Prostate gland (tissue), 2 donors: Measurements from ENCODE around the gene FTCD. TPM values are rescaled to one million over a fixed set of nuclear protein-coding genes. Genes with fewer than 3 reads are reported as not detected.
A peak's percentile ranks its signal among the peaks of the same experiment; 100 is the strongest.

Source experiments
- DNase-seq: peaks from one replicate; pipeline ENCODE4 v3.0.0-alpha.2; 2019; ENCODE audit warnings: low spot score
- H3K27ac ChIP-seq, 2 donors: fragments of 200-600 bp; sonication (generic); 2 replicates each; pipeline ENCODE4 v1.5.1; 2017 to 2019
- H3K27me3 ChIP-seq: fragments of 200-600 bp; sonication (generic); replicated peaks from 2 replicates; pipeline ENCODE4 v1.5.1; 2019; ENCODE audit not compliant: insufficient read depth
- H3K36me3 ChIP-seq, 2 donors: fragments of 200-600 bp; sonication (generic); 1 replicate in 1 of 2; 2 replicates in 1 of 2; pipeline versions ENCODE4 v1.5.1 to v1.8.1; 2017 to 2019
- H3K4me1 ChIP-seq: fragments of 200-600 bp; sonication (generic); replicated peaks from 2 replicates; pipeline ENCODE4 v1.5.1; 2019
- H3K4me3 ChIP-seq, 2 donors: fragments of 200-600 bp; sonication (generic); 2 replicates each; pipeline ENCODE4 v1.5.1; 2017 to 2019
- H3K9me3 ChIP-seq: fragments of 200-600 bp; sonication (generic); 2 replicates; pipeline ENCODE4 v1.5.1; 2017
- POLR2A ChIP-seq: fragments of 450-650 bp; IDR thresholded peaks from one replicate; pipeline ENCODE4 v1.6.1; 2016; ENCODE audit warnings: antibody characterized with exemption, mild to moderate bottlenecking
- POLR2AphosphoS5 ChIP-seq: sonication (generic); formaldehyde crosslinking; IDR thresholded peaks from one replicate; pipeline ENCODE4 v1.6.1; 2017; ENCODE audit warnings: antibody characterized with exemption
- WGBS: methylation state at CpG from one replicate; pipeline ENCODE4 v1.1.5; 2018; 5-methylcytosine and 5-hydroxymethylcytosine counted together
- intact Hi-C: fragments of 100-400 bp; cut with DNase I; formaldehyde crosslinking; loops from one replicate; pipeline ENCODE4 v1.14.2; 2022
- total RNA-seq, 2 donors: library from RNA; depleted of rRNA; stranded (reverse); fragments of >200 nt; gene quantifications; one replicate each; pipeline ENCODE4 v1.1.0, GENCODE V29; 2016
- TF ChIP-seq, protein P1 (sequence below), 4 experiments: fragments of 200-600 bp in 2 of 4; fragments of 450-650 bp in 2 of 4; sonication (generic) in 2 of 4; IDR thresholded peaks; 1 replicate in 3 of 4; 2 replicates in 1 of 4; pipeline ENCODE4 v1.5.1; 2016 to 2019; ENCODE audit warnings: antibody characterized with exemption in 4 of 4, mild to moderate bottlenecking in 2 of 4, moderate library complexity in 2 of 4

FTCD gene
- total RNA-seq, 2 donors from 2014 or later, result 1.4 to 19.0 TPM

DNA sequence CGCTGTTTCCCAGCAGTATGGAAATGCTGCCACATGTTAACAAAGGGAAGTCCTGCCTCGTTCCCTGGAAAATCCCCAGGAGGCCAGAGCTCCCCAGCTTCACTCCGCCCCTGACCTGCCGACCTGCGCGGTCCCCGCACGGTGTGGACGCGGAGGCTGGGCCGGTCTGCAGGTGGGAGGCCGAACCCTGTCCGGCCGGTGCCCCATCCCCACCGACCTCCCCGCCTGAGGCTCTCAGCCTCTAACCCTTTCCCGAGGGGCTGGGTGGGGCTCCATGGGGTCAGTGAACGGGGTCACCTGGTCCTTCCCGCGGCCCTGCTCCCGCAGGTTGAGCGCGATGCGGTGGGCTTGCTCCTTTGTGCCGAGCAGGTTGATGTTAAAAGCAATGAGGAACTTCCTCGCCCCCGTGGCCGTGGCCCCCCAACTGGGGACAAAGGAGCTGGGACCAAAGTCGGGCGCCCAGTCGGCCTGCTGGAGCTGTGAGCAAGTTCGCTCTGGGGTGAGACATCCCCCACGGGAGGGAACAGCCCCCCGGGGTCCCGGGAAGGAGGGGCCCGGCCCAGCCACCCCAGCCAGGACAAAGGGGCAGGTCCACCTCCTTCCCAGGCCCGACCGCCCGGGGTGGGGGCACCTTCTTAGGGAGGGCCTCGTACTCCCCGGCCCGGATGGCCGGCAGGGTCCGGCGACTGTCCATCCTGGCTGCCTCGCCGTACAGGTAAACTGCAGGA lies 4.0 kb downstream of the FTCD start:
- Histone ChIP-seq H3K27ac (no peak overlapping the region), H3K9me3 (no peaks in the 10 kb centered on the region), H3K27me3 (no peaks in the 10 kb centered on the region), H3K36me3 (no peaks in the 10 kb centered on the region), H3K4me3 (no peak overlapping the region), H3K4me1 (no peaks in the 10 kb centered on the region)
- no peak for DNase-seq
- 93% methylated on average over 28 of the region's 47 CpGs for WGBS
- intact Hi-C loops, result loop anchor here (10.0 kb wide), 1 partner anchor 173 kb away; the partner anchor contains the start of genes C21orf58 and PCNT
- TF ChIP-seq POLR2AphosphoS5 (no peak), POLR2A (no peak)
- TF ChIP-seq, protein P1, sequence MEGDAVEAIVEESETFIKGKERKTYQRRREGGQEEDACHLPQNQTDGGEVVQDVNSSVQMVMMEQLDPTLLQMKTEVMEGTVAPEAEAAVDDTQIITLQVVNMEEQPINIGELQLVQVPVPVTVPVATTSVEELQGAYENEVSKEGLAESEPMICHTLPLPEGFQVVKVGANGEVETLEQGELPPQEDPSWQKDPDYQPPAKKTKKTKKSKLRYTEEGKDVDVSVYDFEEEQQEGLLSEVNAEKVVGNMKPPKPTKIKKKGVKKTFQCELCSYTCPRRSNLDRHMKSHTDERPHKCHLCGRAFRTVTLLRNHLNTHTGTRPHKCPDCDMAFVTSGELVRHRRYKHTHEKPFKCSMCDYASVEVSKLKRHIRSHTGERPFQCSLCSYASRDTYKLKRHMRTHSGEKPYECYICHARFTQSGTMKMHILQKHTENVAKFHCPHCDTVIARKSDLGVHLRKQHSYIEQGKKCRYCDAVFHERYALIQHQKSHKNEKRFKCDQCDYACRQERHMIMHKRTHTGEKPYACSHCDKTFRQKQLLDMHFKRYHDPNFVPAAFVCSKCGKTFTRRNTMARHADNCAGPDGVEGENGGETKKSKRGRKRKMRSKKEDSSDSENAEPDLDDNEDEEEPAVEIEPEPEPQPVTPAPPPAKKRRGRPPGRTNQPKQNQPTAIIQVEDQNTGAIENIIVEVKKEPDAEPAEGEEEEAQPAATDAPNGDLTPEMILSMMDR (IDR thresholded peaks at IDR 0.05), result no peak

DNA sequence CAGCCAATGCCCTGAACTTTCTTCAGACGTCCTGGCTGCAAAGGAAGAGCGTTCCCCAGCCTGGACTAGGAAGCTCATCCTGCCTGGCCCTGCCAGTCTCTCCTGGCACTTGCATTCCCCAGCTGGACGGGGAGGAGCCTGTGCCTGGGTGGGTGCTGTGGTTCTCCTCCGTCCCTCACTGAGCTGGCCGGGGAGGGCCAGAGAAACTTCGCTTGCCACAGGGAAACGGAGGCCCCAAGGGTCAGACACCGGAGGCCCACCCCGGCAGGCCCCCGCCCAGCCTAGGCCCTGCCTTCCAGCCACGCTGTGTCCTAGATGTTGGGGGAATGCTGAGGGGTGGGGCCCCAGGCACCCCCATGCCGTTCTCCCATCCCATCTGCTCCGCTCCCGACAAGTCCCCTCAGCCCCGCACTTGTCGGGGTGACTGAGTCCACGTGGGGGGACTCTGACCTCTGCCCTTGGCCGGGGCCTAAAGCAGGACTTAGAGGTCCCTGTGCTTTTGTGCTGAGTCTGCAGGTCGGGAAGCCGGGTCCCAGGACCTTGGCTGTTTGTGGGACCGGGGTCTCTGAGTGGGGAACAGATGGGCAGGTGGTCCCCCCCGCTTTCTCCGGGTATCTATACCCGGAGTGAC lies 4.8 kb downstream of the FTCD start:
- Histone ChIP-seq H3K27me3 (no peaks in the 10 kb centered on the region), H3K9me3 (no peaks in the 10 kb centered on the region), H3K36me3 (no peaks in the 10 kb centered on the region), H3K4me3 (no peak overlapping the region), H3K4me1 (no peaks in the 10 kb centered on the region), H3K27ac (peak overlapping the region in 1 of 2 donors; percentile 27)
- 87% methylated on average over 24 of the region's 24 CpGs for WGBS
- TF ChIP-seq, protein P1 (IDR thresholded peaks at IDR 0.05), result no peak
- TF ChIP-seq POLR2A (no peak), POLR2AphosphoS5 (no peak)
- no peak for DNase-seq
- intact Hi-C loops, result loop anchor here (10.0 kb wide), 1 partner anchor 174 kb away; the partner anchor contains the start of genes C21orf58 and PCNT

DNA sequence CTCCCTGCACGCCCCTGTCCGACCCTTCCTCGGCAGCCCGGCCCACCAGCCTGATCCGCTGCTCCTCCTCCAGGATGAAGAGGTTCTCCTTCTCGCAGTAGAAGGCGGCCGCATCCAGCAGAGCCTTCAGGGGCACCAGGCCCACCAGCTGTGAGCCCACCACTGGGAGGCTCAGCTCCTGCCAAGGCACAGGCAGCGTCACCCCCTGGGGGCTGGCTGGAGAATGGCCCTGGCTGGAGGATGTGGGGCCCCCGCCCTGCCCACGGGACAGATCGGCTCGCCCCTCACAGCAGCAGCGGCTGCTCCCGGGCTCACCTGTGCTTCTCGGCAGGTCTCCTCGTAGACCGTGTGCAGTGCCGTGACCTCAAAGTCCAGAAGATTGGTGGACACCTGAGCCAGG lies 5.3 kb downstream of the FTCD start:
- intact Hi-C loops, result loop anchor here (10.0 kb wide), 1 partner anchor 175 kb away; the partner anchor contains the start of genes C21orf58 and PCNT
- H3K36me3 ChIP-seq, result no peaks in the 10 kb centered on the region
- no peaks in the 10 kb centered on the region for H3K27me3 ChIP-seq
- DNase-seq, result no peak
- peak overlapping the region in 1 of 2 donors; percentile 27 for H3K27ac ChIP-seq
- no peak overlapping the region for H3K4me3 ChIP-seq
- WGBS, result 75% methylated on average over 19 of the region's 19 CpGs
- no peaks in the 10 kb centered on the region for H3K9me3 ChIP-seq
- H3K4me1 ChIP-seq, result no peaks in the 10 kb centered on the region
- TF ChIP-seq, protein P1 (IDR thresholded peaks at IDR 0.05), result no peak
- no peak for TF ChIP-seq POLR2A
- no peak for TF ChIP-seq POLR2AphosphoS5

DNA sequence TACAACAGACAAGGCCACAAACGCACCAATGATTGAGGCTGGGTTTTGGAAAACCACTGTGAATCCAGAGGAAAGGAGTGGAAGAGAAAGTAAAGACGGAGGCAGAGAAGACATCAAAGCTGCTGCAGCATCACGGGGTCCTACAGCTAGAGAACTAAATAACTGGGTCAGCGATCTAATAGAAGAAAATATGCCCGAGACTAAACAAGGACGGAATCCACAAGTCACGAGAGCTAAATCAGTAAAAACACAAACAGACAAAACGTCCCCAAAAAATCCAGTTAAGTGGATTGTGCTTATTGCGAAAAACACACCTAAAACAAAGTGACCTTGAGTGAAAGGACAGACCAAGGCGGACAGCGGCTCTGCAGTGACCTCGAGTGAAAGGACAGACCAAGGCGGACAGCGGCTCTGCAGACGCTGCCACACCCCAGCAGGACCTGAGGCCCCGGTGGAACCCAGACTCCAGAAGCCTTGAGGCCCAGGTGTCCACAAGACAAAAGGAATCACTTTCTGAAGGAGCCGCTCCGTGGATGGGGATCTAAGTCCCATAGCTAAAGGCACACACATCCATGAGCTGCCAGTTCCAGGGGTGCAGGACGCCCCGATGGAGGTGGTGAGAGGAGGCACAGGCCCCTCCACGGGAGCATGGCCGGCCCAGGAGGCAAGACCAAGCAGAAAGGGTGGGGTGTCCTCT lies 6.0 kb downstream of the FTCD start:
- DNase-seq, result no peak
- no peaks in the 10 kb centered on the region for H3K4me1 ChIP-seq
- TF ChIP-seq, protein P1 (IDR thresholded peaks at IDR 0.05), result no peak
- TF ChIP-seq POLR2A (no peak), POLR2AphosphoS5 (no peak)
- H3K4me3 ChIP-seq, result no peak overlapping the region
- WGBS, result 88% methylated on average over 22 of the region's 22 CpGs
- no peaks in the 10 kb centered on the region for H3K9me3 ChIP-seq
- H3K27ac ChIP-seq, result peak overlapping the region in 1 of 2 donors; percentile 27
- no peaks in the 10 kb centered on the region for H3K27me3 ChIP-seq
- no peaks in the 10 kb centered on the region for H3K36me3 ChIP-seq
- intact Hi-C loops, result loop anchor here (10.0 kb wide), 1 partner anchor 135 kb away; the partner anchor contains the start of genes MCM3AP and YBEY
